Tibial artery (tissue), 4 donors: Measurements from ENCODE around the gene GTF3C1.

Source experiments
- DNase-seq, 2 donors: peaks; one replicate each; pipeline ENCODE4 v3.0.0-alpha.2; 2019
- H3K27ac ChIP-seq, 2 donors: fragments of 200-600 bp; sonication (generic) in 1 of 2; 1 replicate in 1 of 2; 2 replicates in 1 of 2; pipeline ENCODE4 v1.5.1; 2018 to 2019; ENCODE audit warnings: mild to moderate bottlenecking in 1 of 2
- H3K27me3 ChIP-seq, 2 donors: fragments of 200-600 bp; sonication (generic) in 1 of 2; one replicate each; pipeline versions ENCODE4 v1.5.1 to v1.6.0; 2016 to 2019
- H3K36me3 ChIP-seq, 3 donors: fragments of 200-600 bp; sonication (generic) in 2 of 3; one replicate each; pipeline ENCODE4 v1.5.1; 2016 to 2019; ENCODE audit warnings: mild to moderate bottlenecking in 2 of 3
- H3K4me1 ChIP-seq, 4 donors: fragments of 200-600 bp; sonication (generic) in 2 of 4; 1 replicate in 3 of 4; 2 replicates in 1 of 4; pipeline ENCODE4 v1.5.1; 2016 to 2019
- H3K4me3 ChIP-seq, 2 donors: fragments of 200-600 bp; sonication (generic) in 1 of 2; 1 replicate in 1 of 2; 2 replicates in 1 of 2; pipeline ENCODE4 v1.5.1; 2018 to 2019; ENCODE audit warnings: mild to moderate bottlenecking in 2 of 2
- H3K9me3 ChIP-seq, 3 donors: fragments of 200-600 bp; sonication (generic) in 1 of 3; one replicate each; pipeline ENCODE4 v1.5.1; 2016 to 2019
- intact Hi-C: fragments of 100-400 bp; cut with DNase I; formaldehyde crosslinking; loops from one replicate; pipeline ENCODE4 v1.15.0; 2023; ENCODE audit warnings: low total_unique reads
- TF ChIP-seq, protein P1 (sequence below), 2 experiments: fragments of 200-600 bp in 1 of 2; fragments of 450-650 bp in 1 of 2; IDR thresholded peaks; one replicate each; pipeline ENCODE4 v1.5.1; 2017 to 2019; ENCODE audit warnings: antibody characterized with exemption in 2 of 2, mild to moderate bottlenecking in 1 of 2, moderate library complexity in 1 of 2

Gene GTF3C1

DNA sequence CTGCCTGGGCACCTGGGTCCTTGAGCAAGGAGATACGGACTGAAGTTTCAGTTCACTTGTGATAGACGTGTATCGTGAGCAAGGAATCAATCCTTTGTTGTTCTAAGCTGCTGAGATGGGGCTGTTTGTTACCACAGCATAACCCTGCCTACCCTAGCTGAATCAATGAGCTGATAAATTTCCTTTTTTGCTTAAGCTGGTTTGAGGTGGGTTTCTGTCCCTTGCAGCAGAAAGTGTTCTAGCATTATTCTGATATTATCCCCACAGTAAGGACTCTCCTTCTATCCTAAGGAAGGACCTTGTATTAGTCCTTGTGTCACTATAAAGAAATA lies 96.3 kb downstream of the GTF3C1 start:
- intact Hi-C loops: loop anchor here (10.0 kb wide), 1 partner anchor 79 kb away; no protein-coding TSS in a partner anchor

GRCh38 chr16:27452569-27453493 lies 96.9 kb downstream of the GTF3C1 start:
- intact Hi-C loops: loop anchor here (10.0 kb wide), 1 partner anchor 78 kb away; no protein-coding TSS in a partner anchor

More for the DNA sequence above, 96.3 kb downstream of the GTF3C1 start:
- no peak overlapping the region for H3K27ac ChIP-seq
- no peaks in the 10 kb centered on the region for H3K9me3 ChIP-seq
- H3K27me3 ChIP-seq: peaks cover 0 to 25% of the 10 kb centered on the region in 2 donors
- H3K36me3 ChIP-seq: peaks cover 0 to under 1% (median 0%) of the 10 kb centered on the region in 3 donors
- DNase-seq: no peak
- TF ChIP-seq, protein P1, sequence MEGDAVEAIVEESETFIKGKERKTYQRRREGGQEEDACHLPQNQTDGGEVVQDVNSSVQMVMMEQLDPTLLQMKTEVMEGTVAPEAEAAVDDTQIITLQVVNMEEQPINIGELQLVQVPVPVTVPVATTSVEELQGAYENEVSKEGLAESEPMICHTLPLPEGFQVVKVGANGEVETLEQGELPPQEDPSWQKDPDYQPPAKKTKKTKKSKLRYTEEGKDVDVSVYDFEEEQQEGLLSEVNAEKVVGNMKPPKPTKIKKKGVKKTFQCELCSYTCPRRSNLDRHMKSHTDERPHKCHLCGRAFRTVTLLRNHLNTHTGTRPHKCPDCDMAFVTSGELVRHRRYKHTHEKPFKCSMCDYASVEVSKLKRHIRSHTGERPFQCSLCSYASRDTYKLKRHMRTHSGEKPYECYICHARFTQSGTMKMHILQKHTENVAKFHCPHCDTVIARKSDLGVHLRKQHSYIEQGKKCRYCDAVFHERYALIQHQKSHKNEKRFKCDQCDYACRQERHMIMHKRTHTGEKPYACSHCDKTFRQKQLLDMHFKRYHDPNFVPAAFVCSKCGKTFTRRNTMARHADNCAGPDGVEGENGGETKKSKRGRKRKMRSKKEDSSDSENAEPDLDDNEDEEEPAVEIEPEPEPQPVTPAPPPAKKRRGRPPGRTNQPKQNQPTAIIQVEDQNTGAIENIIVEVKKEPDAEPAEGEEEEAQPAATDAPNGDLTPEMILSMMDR (IDR thresholded peaks at IDR 0.05): no peak
- H3K4me1 ChIP-seq: no peaks in the 10 kb centered on the region
- no peak overlapping the region for H3K4me3 ChIP-seq

GRCh38 chr16:27450196-27450549 lies 99.5 kb downstream of the GTF3C1 start:
- no peaks in the 10 kb centered on the region for H3K4me1 ChIP-seq

More at GRCh38 chr16:27452569-27453493, 96.9 kb downstream of the GTF3C1 start:
- H3K36me3 ChIP-seq: no peaks in the 10 kb centered on the region
- H3K9me3 ChIP-seq: no peaks in the 10 kb centered on the region
- H3K4me3 ChIP-seq: no peak overlapping the region
- no peaks in the 10 kb centered on the region for H3K4me1 ChIP-seq
- DNase-seq: no peak
- H3K27ac ChIP-seq: no peak overlapping the region
- H3K27me3 ChIP-seq: peaks cover 0 to 30% of the 10 kb centered on the region in 2 donors
- TF ChIP-seq, protein P1 (IDR thresholded peaks at IDR 0.05): no peak

DNA sequence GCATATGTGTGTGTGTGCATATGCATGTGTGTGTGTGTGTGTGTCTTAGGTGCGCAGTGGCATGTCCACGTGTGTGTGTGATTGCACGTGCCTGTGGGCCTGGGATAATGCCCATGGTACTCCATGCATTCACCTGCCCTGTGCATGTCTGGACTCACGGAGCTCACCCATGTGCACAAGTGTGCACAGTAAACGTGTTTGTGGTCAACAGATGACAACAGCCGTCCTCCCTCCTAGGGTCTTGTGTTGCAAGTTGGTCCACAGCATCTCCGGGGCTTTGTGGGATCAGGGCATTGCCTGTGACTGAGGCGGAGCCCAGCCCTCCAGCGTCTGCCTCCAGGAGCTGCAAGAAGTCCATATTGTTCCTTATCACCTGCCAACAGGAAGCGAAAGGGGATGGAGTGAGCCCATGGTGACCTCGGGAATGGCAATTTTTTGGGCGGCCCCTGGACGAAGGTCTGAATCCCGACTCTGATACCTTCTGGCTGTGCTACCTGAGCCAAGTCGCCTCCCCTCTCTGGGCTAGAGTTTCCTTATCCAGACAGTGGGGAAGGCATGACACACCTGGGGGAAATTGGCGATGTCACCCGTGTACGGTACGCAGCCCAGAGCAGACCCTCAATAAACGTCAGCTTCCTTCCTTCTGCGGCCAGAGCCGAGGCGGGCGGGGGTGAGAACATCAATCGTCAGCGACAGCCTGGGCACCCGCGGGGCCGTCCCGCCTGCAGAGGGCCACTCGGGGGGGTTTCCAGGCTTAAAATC lies 100.1 kb downstream of the GTF3C1 start:
- DNase-seq: no peak
- Histone ChIP-seq H3K27me3 (peaks cover 0 to 46% of the 10 kb centered on the region in 2 donors), H3K36me3 (no peaks in the 10 kb centered on the region), H3K9me3 (peaks cover under 1 to 8% (median 5%) of the 10 kb centered on the region in 3 donors), H3K27ac (no peak overlapping the region), H3K4me3 (no peak overlapping the region), H3K4me1 (no peaks in the 10 kb centered on the region)
- TF ChIP-seq, protein P1 (IDR thresholded peaks at IDR 0.05): no peak
- intact Hi-C loops: loop anchor here (10.0 kb wide), 1 partner anchor 75 kb away; no protein-coding TSS in a partner anchor

More at GRCh38 chr16:27450196-27450549, 99.5 kb downstream of the GTF3C1 start:
- Histone ChIP-seq H3K9me3 (peaks cover 0 to 3% (median 0%) of the 10 kb centered on the region in 3 donors), H3K36me3 (no peaks in the 10 kb centered on the region), H3K4me3 (no peak overlapping the region), H3K27me3 (peaks cover 0 to 46% of the 10 kb centered on the region in 2 donors), H3K27ac (no peak overlapping the region)
- intact Hi-C loops: loop anchor here (10.0 kb wide), 1 partner anchor 75 kb away; no protein-coding TSS in a partner anchor
- no peak for DNase-seq
- TF ChIP-seq, protein P1 (IDR thresholded peaks at IDR 0.05): no peak

- TF ChIP-seq, protein P1 (IDR thresholded peaks at IDR 0.05): no peak
- no peak overlapping the region for H3K27ac ChIP-seq
- peaks cover 0 to 46% of the 10 kb centered on the region in 2 donors for H3K27me3 ChIP-seq
- peaks cover 4 to 17% (median 13%) of the 10 kb centered on the region in 3 donors for H3K9me3 ChIP-seq
- intact Hi-C loops: no loop called here
- no peaks in the 10 kb centered on the region for H3K36me3 ChIP-seq
- H3K4me1 ChIP-seq: no peaks in the 10 kb centered on the region
- H3K4me3 ChIP-seq: no peak overlapping the region
- no peak for DNase-seq
Measured at GRCh38 chr16:27448532-27449433, 100.9 kb downstream of the GTF3C1 start.
